PC-3 (cell line): ENCODE results near the gene MOB1B. TPM values are rescaled to one million over a fixed set of nuclear protein-coding genes. Genes with fewer than 3 reads are reported as not detected.

ENCODE experiments used
- ATAC-seq: fragments of 200-7000 bp; cut with Tn5 transposase; 2 replicates; pipeline ENCODE4 v1.9.1; 2020; ENCODE audit warnings: mild to moderate bottlenecking, moderate library complexity
- BruUV-seq: library from RNA; stranded (reverse); fragments of 400-500 nt; replicated peaks from 2 replicates; lab custom pipeline; 2021; lab: Mats Ljungman, UMichigan
- CTCF ChIA-PET: fragments of 300-600 bp; sonication (Branson Sonifier 250); formaldehyde crosslinking; loops from one replicate; lab custom pipeline; 2022; ENCODE audit warnings: antibody characterized with exemption; lab: Charles Lee
- POLR2A ChIA-PET: fragments of 300-600 bp; sonication (Branson Sonifier 250); formaldehyde crosslinking; loops from one replicate; lab custom pipeline; 2022; ENCODE audit warnings: antibody characterized with exemption; ENCODE audit not compliant: unreplicated experiment; lab: Charles Lee
- DNase-seq: peaks from one replicate; pipeline ENCODE4 v3.0.0-alpha.2; 2015
- H2AFZ ChIP-seq: fragments of 300-600 bp; sonication (generic); 2 replicates; pipeline ENCODE4 v1.6.0; 2016; ENCODE audit warnings: antibody characterized with exemption, low read length
- H3F3A ChIP-seq: fragments of 300-600 bp; sonication (generic); one replicate; pipeline ENCODE4 v1.6.0; 2017; ENCODE audit warnings: antibody characterized with exemption, low read length, control low read depth, mild to moderate bottlenecking; ENCODE audit not compliant: unreplicated experiment
- H3K27ac ChIP-seq: fragments of 300-600 bp; sonication (generic); 2 replicates; pipeline ENCODE4 v1.5.1; 2016; ENCODE audit warnings: mild to moderate bottlenecking, low read length
- H3K27me3 ChIP-seq: fragments of 300-600 bp; sonication (generic); 2 replicates; pipeline ENCODE4 v1.6.1; 2016; ENCODE audit warnings: low read length, mixed read lengths
- H3K36me3 ChIP-seq: fragments of 300-600 bp; sonication (generic); 2 replicates; pipeline ENCODE4 v1.6.1; 2016; ENCODE audit warnings: low read depth, mixed run types, low read length, mixed read lengths
- H3K4me1 ChIP-seq: fragments of 300-600 bp; sonication (generic); 2 replicates; pipeline ENCODE4 v1.5.1; 2016; ENCODE audit warnings: low read length; ENCODE audit not compliant: insufficient read depth
- H3K4me2 ChIP-seq: fragments of 300-600 bp; sonication (generic); 2 replicates; pipeline ENCODE4 v1.6.0; 2016; ENCODE audit warnings: low read length
- H3K4me3 ChIP-seq: fragments of 300-600 bp; sonication (generic); 2 replicates; pipeline ENCODE4 v1.5.1; 2016; ENCODE audit warnings: mild to moderate bottlenecking, low read length, mixed read lengths
- H3K79me2 ChIP-seq: fragments of 300-600 bp; sonication (generic); 2 replicates; pipeline ENCODE4 v1.6.1; 2017; ENCODE audit warnings: low read length, mixed read lengths
- H3K9ac ChIP-seq: fragments of 300-600 bp; sonication (generic); 2 replicates; pipeline ENCODE4 v1.6.0; 2016; ENCODE audit warnings: mild to moderate bottlenecking, low read length
- H3K9me2 ChIP-seq: fragments of 300-600 bp; sonication (generic); replicated peaks from 2 replicates; pipeline ENCODE4 v1.6.1; 2016; ENCODE audit warnings: mixed run types, low read length, mixed read lengths
- H3K9me3 ChIP-seq: fragments of 300-600 bp; sonication (generic); 2 replicates; pipeline ENCODE4 v1.6.1; 2016; ENCODE audit warnings: low read length, mixed read lengths
- H4K20me1 ChIP-seq: fragments of 300-600 bp; sonication (generic); 2 replicates; pipeline ENCODE4 v1.6.1; 2016; ENCODE audit warnings: low read length, mixed read lengths
- EZH2 ChIP-seq: fragments of 300-600 bp; sonication (generic); IDR thresholded peaks from one replicate; pipeline ENCODE4 v1.6.1; 2017; ENCODE audit warnings: antibody characterized with exemption, mild to moderate bottlenecking, low read length; ENCODE audit not compliant: unreplicated experiment
- EZH2phosphoT487 ChIP-seq: fragments of 300-600 bp; sonication (generic); IDR thresholded peaks from 2 replicates; pipeline ENCODE4 v1.6.1; 2018; ENCODE audit warnings: mild to moderate bottlenecking, antibody characterized with exemption, low read length, borderline replicate concordance
- intact Hi-C: fragments of 100-400 bp; cut with micrococcal nuclease; formaldehyde crosslinking; loops from 2 replicates; pipeline ENCODE4 v1.9.0; 2023
- total RNA-seq: library from RNA; depleted of rRNA; stranded (reverse); fragments of >200 nt; gene quantifications from 2 replicates; pipeline ENCODE4 v1.2.3, GENCODE V29; 2014
- TF ChIP-seq, protein P1 (sequence below): fragments of 300-600 bp; sonication (generic); conservative IDR thresholded peaks from 2 replicates; pipeline ENCODE4 v1.5.1; 2017; ENCODE audit warnings: antibody characterized with exemption, low read depth, mild to moderate bottlenecking, low read length

MOB1B gene
- total RNA-seq, 1 experiment from 2014 or later, result 11.4 TPM

DNA sequence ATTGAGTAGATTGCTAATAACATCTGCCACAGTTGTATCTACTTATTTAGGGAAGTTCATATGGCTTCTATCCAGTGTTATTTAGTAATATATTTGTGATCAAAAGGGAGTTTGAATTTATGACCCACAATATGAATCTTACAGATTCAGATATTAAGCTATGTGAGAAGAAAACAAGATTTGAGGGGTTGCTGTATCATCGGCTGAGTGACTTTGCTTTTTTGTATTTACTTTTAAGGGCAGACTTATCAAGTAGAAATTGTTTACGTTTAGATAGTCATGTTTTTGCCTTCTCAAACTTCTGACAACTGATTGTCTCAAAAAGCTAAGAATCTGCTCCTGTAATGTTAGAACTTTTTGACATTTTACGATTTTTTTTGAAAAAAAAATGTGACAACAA is 74.1 kb downstream of the MOB1B start:
- intact Hi-C loops, result no loop called here
- H4K20me1 ChIP-seq, result no peaks in the 10 kb centered on the region
- H3F3A ChIP-seq, result no peaks in the 10 kb centered on the region
- H3K9me3 ChIP-seq, result no peaks in the 10 kb centered on the region
- H3K79me2 ChIP-seq, result no peaks in the 10 kb centered on the region
- no peak for DNase-seq
- no peaks in the 10 kb centered on the region for H3K4me1 ChIP-seq
- CTCF ChIA-PET, result no interaction called here
- no peak overlapping the region for H2AFZ ChIP-seq
- TF ChIP-seq, protein P1, sequence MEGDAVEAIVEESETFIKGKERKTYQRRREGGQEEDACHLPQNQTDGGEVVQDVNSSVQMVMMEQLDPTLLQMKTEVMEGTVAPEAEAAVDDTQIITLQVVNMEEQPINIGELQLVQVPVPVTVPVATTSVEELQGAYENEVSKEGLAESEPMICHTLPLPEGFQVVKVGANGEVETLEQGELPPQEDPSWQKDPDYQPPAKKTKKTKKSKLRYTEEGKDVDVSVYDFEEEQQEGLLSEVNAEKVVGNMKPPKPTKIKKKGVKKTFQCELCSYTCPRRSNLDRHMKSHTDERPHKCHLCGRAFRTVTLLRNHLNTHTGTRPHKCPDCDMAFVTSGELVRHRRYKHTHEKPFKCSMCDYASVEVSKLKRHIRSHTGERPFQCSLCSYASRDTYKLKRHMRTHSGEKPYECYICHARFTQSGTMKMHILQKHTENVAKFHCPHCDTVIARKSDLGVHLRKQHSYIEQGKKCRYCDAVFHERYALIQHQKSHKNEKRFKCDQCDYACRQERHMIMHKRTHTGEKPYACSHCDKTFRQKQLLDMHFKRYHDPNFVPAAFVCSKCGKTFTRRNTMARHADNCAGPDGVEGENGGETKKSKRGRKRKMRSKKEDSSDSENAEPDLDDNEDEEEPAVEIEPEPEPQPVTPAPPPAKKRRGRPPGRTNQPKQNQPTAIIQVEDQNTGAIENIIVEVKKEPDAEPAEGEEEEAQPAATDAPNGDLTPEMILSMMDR, result no peak
- TF ChIP-seq EZH2 (no peak), EZH2phosphoT487 (no peak)
- POLR2A ChIA-PET, result no interaction called here
- H3K9me2 ChIP-seq, result no peaks in the 10 kb centered on the region
- H3K4me2 ChIP-seq, result no peak overlapping the region
- H3K36me3 ChIP-seq, result peaks cover 3% of the 10 kb centered on the region
- no peak overlapping the region for H3K27ac ChIP-seq
- ATAC-seq, result no peak
- no TSS peak for BruUV-seq
- H3K4me3 ChIP-seq, result no peak overlapping the region
- H3K9ac ChIP-seq, result no peak overlapping the region
- no peaks in the 10 kb centered on the region for H3K27me3 ChIP-seq

DNA sequence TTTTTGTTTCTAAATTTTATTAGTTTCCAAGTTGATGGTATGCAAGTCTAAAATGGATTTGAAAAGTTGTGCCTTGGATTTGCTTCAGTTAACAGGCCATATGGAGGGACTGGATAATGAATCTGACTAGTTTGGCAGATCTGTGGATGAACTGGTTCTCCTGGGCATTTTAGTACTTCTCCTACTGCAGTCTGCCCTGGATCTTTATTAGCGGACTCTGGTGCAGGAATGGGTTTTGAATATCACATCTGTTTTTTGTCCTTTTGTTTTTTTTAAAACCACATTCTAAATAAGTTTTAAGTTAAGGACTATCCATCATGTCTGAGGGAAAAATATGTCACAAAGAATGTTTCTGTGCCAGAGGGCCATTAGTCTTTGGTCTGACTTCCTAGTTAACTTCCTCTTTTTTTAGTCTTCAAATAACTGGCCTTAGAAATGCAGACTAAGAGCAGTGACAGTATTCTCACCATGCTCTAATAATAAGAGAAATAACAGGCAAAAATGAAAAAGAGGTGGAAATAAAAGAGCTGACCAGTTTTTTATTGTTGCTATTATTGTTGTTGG is 77.4 kb downstream of the MOB1B start:
- intact Hi-C loops, result no loop called here
- no peak overlapping the region for H3K27ac ChIP-seq
- CTCF ChIA-PET, result no interaction called here

DNA sequence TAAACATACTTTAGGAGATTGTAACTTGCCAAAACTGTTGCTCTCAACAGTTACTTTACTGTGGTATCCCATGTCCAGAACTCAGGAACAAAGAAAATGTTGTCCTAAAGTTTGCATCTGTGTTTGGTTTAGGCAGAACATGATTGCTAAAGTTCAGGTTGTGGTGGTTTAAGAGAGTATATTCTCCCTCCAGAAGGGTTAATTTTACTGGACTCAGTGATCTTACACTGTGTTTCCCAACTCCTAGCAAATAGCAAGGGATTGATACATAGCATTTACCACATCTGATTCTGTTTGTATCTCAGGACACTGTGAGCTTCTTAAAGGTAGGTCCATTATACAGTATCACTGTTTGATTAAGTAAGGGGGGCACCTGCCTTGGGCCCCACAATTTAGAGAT is 78.0 kb downstream of the MOB1B start:
- intact Hi-C loops, result no loop called here
- H3K79me2 ChIP-seq, result no peaks in the 10 kb centered on the region
- BruUV-seq, result no TSS peak
- H3K4me3 ChIP-seq, result no peak overlapping the region
- no peak overlapping the region for H3K9ac ChIP-seq
- H3K9me3 ChIP-seq, result no peaks in the 10 kb centered on the region
- H4K20me1 ChIP-seq, result no peaks in the 10 kb centered on the region
- H2AFZ ChIP-seq, result no peak overlapping the region
- H3K9me2 ChIP-seq, result no peaks in the 10 kb centered on the region
- H3K4me2 ChIP-seq, result no peak overlapping the region
- peaks cover 3% of the 10 kb centered on the region for H3K36me3 ChIP-seq
- ChIA-PET CTCF (no interaction called here), POLR2A (no interaction called here)
- DNase-seq (no peak), ATAC-seq (no peak)
- no peak overlapping the region for H3K27ac ChIP-seq
- no peaks in the 10 kb centered on the region for H3K4me1 ChIP-seq
- no peak for TF ChIP-seq EZH2phosphoT487
- no peak for TF ChIP-seq EZH2
- TF ChIP-seq, protein P1, result no peak
- no peaks in the 10 kb centered on the region for H3F3A ChIP-seq
- H3K27me3 ChIP-seq, result no peaks in the 10 kb centered on the region

More for the DNA sequence above, 77.4 kb downstream of the MOB1B start:
- no peak overlapping the region for H3K9ac ChIP-seq
- no peaks in the 10 kb centered on the region for H3F3A ChIP-seq
- no peaks in the 10 kb centered on the region for H3K79me2 ChIP-seq
- no peaks in the 10 kb centered on the region for H3K4me1 ChIP-seq
- H4K20me1 ChIP-seq, result no peaks in the 10 kb centered on the region
- DNase-seq (no peak), ATAC-seq (no peak)
- no peaks in the 10 kb centered on the region for H3K9me3 ChIP-seq
- H3K4me2 ChIP-seq, result no peak overlapping the region
- no peak overlapping the region for H3K4me3 ChIP-seq
- TF ChIP-seq EZH2 (no peak), EZH2phosphoT487 (no peak)
- TF ChIP-seq, protein P1, result no peak
- H3K9me2 ChIP-seq, result no peaks in the 10 kb centered on the region
- H3K27me3 ChIP-seq, result no peaks in the 10 kb centered on the region
- POLR2A ChIA-PET, result no interaction called here
- peaks cover 3% of the 10 kb centered on the region for H3K36me3 ChIP-seq
- H2AFZ ChIP-seq, result no peak overlapping the region
- BruUV-seq, result no TSS peak
